Hematopoietic multipotent progenitor cell treated with erythropoietin and hydrocortisone succinate and interleukin-3 and kit ligand, for 8 days (in vitro differentiated cells): ENCODE measurements around the gene ACADVL.
A peak's percentile ranks its signal among the peaks of the same experiment; 100 is the strongest.

Experiments
- DNase-seq: peaks from one replicate; pipeline ENCODE4 v3.0.0-alpha.2; 2015

ACADVL gene

DNA sequence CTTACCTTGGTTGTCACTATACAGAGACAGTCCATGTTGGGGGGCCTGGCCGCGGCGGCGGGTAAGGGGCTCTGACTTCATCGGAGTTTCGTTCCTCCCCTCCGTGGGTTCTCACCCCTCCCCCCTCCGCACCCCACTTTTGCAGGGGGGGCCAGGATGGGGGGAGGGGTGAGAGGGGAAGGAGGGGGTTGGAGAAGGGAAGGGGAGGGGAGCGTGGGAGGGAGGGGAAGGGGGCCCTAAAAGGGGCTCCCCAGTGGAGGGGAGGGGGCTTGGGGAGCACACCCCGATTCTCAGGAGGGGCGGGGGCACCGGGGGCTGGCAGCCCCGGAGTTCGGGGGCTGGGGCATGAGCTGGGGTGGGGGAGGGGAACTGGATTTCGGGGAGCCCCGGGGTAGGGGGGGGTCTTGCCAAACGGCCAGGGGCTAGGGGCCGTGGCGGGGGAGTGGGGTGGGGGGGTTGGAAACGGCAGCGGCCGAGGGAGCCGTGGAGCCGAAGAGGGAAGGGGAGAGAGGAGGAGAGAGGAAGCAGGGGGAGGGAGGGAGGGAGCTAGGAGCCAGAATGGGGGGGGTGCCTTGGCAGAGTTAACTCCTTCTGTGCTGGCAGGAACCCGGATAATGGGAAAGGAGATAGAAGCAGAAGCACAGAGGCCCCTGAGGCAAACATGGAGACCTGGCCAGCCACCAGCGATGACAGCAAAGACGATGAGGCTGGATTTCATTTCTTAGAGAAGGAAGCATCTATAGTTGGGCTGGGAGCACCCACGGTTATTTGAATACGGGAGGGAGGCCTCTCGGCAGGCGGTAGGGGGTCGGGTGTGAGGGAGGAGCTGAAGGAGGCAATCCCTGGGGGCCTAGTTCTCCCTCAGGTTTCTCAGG, 2.4 kb upstream of the ACADVL start:
- peak; percentile 67 for DNase-seq

DNA sequence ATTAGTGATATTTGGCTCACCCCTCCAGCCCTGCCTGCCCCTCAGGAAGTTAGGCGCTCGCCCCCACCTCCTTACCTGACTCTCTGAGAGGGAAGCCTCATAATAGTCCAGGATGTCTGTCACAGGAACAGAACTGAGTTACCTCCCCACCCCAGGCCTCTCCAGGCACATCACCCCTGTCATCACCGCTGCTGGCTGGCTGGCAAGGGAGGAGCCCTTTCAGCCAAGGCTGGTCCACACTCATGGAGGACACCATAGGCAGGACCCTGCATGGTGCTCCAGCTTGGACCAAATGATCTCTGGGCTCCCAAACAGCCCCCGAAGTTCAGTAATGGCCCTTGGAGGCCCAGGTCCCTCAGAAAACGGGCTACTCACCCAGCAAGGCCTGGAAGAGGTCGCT, 1.6 kb upstream of the ACADVL start:
- peak; percentile 22 for DNase-seq

DNA sequence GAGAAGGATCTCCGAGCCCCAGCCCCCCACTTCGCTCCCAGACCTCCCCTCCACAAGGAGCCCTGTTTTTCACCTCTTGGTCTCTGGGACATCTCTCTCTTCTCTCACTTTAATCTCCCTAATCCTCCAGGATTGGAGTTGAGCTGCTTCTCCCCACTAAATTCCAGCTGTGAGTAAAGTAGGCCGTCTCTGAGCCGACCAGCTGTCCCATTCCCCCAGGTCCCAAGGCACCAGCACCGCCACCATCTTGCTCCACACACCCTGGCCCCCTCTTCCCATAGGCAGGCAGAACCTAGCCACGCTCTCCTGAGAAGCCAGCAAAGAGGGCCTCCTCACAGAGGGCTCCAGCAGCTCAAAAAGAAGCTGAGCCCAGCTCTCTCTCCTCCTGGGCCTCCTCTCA, 980 bp upstream of the ACADVL start:
- no peak for DNase-seq

DNA sequence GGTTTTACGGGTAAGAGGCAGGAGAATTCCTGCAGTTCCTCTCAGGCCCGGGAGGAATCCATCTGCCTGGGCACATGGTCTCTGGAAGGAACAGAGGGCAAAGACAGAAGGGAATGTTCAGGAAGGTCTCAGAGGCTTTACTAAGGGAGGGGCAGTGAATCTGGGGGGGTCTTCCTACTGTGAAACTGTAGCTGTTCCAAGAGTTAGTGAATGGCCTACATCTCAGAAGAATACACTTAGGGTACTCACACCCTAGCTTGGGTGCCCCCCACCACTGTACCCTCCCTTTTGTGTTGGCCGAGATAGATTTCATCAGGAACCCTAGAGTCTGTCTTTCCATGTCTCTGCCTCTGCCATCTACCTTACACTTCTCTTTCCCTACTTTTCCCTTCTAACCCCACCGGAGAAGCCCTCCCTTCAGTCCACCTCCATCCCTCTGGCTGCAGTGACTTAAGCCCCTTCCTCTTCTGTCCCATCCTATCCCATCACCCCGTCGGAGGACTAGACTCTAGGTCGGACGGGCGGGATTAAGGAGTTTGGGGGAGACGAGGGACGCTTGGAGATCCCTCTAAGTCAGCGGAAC, 418 bp upstream of the ACADVL start:
- no peak for DNase-seq

DNA sequence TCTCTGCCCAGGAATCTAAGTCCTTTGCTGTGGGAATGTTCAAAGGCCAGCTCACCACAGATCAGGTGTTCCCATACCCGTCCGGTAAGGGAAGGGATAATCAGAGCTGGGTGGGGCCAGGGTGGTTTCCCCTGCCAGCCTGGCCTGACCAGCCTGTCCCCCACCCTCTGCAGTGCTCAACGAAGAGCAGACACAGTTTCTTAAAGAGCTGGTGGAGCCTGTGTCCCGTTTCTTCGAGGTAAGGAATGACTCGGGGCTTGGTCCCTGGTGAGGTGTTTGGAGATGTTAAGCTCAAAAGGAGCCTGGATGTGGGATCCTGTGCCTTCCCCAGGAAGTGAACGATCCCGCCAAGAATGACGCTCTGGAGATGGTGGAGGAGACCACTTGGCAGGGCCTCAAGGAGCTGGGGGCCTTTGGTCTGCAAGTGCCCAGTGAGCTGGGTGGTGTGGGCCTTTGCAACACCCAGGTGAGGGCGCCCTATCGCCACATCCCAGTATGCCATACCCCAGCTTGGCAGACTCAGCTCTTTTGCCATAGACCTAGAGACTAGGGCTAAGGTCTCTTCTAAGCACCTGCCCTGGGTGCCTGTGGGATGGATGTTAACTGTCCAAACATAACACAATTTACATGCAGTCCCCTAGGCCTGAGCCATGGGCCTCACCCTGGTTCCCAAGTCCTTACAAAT, 997 bp downstream of the ACADVL start:
- DNase-seq = peak; percentile 83

DNA sequence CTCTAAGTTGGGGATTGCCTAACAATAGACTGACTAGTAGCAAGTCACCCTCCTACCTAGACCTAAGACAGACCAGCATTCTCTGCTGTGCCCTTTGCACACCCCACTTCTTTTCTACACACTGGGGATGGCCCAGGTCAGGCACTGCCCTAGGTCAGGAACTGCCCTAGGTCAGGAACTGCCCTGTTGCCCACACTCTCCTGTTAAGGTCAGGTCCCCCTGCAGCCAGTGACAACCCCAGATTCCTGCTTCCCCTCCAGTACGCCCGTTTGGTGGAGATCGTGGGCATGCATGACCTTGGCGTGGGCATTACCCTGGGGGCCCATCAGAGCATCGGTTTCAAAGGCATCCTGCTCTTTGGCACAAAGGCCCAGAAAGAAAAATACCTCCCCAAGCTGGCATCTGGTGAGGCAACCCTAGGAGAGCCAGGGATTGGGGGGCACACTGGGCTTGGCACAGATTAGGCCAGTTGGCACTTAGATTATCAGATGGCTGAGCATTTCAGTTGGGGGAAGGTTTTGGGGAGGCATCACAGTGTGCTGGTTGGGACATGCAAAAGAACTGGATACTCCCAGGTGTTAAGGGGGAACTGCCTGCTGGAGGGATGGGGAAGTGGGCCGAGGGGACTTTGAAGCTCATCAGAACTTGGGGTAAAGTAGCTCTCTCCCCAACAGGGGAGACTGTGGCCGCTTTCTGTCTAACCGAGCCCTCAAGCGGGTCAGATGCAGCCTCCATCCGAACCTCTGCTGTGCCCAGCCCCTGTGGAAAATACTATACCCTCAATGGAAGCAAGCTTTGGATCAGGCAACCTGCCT, 1.7 kb downstream of the ACADVL start:
- peak; percentile 18 for DNase-seq

DNA sequence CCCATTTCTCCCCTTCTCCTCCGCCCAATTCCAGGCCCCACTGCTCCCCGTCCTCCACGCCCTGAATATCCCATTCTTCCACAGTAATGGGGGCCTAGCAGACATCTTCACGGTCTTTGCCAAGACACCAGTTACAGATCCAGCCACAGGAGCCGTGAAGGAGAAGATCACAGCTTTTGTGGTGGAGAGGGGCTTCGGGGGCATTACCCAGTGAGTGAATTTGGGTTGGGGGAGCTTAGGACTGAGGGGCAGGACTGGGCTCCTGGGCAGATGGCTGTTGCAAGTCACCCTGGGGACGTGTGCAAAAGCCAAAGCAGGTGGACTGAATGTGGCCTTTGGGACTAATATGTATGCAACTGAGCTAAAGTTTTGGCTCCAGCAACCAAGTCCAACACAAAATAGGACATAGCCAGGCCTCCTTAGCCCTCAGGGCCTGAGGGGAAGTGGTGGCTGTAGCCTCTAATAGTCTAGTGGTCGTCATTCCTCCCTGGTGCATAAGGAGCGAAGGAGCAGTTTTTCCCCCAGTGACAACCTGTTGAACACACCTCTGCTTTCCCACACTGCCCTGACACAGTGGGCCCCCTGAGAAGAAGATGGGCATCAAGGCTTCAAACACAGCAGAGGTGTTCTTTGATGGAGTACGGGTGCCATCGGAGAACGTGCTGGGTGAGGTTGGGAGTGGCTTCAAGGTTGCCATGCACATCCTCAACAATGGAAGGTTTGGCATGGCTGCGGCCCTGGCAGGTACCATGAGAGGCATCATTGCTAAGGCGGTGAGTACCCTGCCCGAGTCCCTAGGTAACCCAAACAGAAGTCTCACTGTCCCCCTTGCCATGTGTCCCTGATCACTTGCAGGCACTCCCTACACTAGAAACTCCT, 2.6 kb downstream of the ACADVL start:
- DNase-seq = no peak

DNA sequence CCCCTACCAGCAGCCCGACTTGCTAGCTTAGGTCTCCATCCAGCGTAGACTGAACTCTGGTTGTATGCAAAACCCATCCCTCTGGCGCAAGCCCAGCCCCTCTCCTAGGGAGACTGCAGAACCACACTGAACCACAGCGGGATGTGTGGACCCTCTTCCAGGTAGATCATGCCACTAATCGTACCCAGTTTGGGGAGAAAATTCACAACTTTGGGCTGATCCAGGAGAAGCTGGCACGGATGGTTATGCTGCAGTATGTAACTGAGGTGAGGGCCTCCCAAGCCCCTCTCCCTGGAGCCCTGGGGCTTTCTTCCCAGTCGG, 3.2 kb downstream of the ACADVL start:
- no peak for DNase-seq

DNA sequence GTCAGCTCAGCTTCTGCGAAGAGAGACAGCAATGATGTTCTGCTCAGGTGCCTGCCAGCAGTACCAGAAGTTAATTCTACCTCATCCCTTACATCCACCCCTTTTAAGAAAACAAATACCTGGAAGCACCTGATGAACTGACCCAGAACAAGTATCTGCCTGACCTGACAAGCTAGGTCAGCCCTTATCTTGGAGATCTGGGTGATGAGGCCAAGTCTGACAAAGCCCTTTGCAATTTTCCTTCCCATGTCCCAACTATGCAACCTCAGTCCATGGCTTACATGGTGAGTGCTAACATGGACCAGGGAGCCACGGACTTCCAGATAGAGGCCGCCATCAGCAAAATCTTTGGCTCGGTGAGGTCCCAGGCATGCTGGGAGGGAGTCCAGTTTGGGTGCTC, 3.6 kb downstream of the ACADVL start:
- no peak for DNase-seq

DNA sequence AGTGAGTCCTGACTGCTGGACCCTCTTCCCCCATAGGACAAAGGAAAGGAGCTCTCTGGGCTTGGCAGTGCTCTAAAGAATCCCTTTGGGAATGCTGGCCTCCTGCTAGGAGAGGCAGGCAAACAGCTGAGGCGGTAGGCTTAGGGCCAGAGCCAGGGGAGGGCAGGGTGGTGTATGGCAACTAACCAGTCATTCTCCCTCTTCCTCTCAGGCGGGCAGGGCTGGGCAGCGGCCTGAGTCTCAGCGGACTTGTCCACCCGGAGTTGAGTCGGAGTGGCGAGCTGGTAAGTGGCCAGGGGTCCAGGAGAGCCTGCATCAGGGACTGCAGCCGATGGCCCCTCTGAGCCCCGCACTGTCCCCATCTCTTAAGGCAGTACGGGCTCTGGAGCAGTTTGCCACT, 4.4 kb downstream of the ACADVL start:
- DNase-seq = no peak

DNA sequence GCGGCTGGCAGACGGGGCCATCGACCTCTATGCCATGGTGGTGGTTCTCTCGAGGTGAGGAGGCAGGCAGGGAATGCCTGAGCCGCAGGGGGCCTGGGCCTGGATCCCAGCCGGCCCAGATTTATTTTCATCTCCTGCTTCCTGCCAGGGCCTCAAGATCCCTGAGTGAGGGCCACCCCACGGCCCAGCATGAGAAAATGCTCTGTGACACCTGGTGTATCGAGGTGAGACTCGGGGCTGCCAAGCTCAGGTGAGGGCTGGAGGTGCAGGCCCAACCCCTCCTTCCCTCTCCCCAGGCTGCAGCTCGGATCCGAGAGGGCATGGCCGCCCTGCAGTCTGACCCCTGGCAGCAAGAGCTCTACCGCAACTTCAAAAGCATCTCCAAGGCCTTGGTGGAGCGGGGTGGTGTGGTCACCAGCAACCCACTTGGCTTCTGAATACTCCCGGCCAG, 4.9 kb downstream of the ACADVL start:
- no peak for DNase-seq

DNA sequence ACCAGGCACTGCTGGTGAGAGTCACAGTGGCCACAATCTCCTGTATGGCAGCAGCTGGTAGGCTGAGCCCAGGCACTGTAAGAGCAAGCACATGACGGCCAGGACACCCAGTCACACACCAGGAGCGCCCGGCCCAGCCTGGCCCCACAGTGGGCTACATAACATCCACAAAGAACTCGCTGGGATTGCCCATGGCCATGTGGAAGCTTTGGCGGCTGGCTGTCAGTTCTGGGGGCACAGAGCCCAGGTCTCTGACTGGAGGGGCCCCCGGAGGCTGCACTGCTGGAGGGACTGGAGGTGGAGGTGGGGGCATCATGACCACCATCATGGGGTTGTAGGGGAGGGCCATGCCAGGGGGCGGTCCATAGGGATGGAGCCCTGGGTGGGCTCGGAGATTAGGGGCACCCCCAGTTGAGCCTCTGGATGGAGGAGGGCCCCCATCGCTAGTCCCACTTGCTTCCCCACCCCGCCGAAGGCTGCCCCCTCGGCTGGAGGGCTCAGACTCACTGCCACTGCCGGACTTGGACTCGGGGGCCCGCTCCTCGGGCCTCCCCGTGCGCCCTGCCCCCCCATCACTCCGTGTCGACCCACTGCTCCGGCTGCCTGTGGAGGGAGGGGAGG, 6.1 kb downstream of the ACADVL start:
- DNase-seq = no peak

DNA sequence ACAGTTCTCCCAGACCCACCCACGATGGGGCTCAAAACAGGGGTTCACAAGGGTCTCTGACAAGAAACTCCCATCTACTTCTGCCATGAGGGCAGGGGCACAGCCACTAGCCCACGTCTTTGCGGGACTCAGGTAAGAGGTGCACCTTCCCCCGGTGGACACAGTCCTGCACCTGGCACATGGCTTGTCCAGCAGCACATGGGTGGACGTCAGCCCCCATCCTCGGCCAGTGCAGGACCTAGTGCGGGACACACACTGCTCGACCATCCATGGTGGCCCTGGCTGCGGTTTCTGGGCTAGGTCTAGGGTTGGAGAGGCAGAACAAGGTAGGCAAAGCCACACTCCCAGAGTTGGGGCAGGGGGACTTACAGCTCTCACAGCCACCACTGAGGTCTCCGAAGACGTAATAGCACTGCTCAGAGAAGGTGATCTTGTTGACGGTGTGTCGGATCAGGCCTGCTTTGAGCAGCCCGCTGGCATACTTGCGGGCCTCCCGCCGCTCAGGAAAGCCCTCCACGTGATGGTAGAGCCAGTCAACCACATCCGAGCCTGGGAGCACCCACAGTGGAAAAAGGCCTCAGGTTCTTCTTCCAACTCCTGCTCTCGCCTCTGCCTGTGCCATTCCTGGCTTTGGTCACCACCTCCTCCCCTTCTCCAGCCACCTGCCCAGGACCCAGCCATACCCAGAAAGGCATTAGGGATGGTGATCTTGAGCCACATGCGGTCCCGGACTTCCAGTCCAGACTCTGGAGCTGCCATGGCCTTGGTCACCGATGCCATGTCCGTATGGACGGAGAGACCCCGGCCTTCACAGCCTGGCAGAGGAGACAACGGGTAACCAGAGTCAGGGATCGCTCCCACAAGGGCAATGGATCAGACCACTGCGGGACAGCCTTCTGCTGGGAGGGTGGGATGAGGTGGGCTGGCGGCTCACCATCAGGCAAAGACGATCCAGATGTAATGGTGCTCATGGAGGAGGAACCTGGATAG, 7.3 kb downstream of the ACADVL start:
- no peak for DNase-seq

DNA sequence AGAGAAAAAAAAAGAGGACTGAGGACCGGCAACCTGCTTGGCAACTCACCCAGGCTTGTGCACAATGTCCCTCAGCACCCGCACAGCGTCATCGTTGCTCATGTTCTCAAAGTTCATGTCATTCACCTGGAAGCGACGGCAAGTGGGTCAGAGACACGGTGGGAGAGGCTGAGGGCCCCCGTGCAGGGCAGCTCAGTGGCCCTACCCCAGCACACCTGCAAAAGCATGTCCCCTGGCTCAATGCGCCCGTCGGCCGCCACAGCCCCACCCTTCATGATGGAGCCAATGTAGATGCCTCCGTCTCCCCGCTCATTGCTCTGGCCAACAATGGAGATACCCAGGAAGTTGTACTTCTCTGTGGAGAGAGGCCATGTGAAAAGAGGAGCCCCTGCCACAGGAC, 9.2 kb downstream of the ACADVL start:
- no peak for DNase-seq

DNA sequence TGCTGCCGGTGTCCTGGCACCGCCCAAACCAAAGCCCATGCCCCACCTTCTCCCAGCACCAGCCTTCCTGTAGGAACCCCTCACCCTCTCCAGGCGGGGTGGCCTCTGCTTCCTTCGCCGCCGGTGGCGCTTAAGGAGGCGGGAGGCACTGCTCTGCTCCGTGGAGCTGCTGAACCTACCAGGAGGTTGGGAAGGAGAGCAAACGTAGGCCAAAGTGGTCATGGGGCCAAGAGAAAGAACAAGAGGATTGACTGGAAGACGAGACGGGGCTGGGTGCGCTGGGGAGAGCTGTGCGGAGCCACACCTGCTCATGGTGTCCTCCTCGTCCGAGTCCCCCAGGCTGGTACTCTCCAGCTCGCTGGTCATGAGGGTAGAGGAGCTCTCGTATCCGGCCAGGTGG, 9.8 kb downstream of the ACADVL start:
- no peak for DNase-seq

DNA sequence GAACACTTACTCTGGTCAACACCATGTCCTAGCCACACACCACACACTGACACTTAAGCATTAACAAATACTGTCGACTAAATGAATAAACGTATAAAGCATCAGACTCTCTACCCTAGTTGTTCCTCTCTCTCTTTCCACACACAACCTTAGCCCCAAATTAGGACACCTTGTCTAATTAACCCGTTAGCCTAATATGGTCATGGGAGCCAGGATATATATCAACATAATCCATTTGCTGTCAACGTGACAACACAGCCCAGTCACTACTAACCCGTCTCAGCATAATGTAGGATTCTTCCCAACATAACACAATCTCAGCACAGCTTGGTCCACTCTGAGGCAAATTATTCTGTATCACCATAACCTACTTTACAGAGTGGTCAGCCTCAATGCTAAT, 12.4 kb downstream of the ACADVL start:
- no peak for DNase-seq

DNA sequence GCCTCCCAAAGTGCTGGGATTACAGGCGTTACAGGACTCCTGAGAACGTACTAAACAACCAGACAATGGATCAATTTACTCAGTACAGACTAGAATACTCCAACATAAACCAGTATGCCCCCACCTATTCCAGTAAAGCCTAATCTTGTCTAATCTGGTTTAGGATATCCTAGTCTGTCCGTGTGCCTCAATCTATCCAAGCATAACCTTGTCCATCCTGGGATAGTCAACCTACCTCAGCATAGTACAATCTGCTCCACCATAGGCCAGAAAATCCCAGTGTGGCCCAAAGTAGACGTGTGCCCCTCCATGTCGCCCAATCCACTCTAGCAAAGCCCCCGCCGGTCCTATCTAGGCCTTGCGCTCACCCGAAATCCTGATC, 14.0 kb downstream of the ACADVL start:
- peak; percentile 61 for DNase-seq

DNA sequence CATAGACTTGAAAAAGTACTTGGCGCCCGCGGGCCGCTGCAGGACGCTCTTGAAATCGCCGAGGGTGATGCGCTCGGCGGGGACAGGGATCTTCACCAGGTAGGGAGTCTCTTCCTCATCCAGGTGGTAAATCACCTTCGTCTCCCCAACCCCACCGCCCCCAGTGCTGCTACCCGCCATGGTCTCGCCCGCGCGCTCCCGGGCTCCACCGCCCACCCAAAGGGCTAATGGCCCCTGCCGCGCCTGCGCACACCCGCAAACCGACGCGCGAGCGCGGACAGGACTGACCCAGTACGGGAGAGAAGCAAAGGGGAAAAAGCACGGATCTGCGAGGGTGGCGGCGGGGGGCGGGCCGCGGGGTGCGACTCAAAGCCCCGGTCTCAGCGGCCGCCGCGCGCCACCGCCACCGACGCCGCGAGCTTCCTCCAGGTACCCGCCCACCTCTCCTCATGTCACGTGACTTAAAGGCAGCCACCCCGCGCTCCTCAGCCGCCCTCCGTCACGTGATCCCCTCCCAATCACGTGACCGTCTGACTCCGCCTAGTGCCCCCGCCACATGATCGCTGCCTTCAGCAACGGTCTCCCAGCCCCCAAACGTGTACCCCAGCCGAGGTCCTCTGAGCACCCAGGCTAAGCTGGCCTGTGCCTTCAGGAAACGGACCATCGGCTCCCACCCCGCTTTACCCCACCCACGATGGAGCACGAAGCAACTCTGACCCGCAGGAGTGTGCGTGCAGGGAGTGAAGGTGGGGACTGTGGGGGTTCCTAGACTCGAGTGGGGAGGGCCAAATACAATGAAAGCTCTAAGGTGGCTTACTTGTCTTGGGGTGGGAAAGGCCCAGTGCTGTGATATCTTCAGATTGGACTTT, 14.6 kb downstream of the ACADVL start, which contains the start of gene DVL2:
DVL2 (minus strand) TSS at position 435 of the 869 bp plus-strand sequence; CDS start at position 180, 255 bp downstream.
- DNase-seq = peak; percentile 95
